GM23338 (cell line): Measurements from ENCODE around the gene MIER1. TPM values are rescaled to one million over a fixed set of nuclear protein-coding genes. Genes with fewer than 3 reads are reported as not detected.

ENCODE experiments used
- CREB1 ChIP-seq: fragments of 250-450 bp; sonication (Bioruptor Pico); IDR thresholded peaks from 2 replicates; pipeline ENCODE4 v1.5.0; 2020; ENCODE audit warnings: low read depth, mild to moderate bottlenecking, moderate library complexity
- EZH2phosphoT487 ChIP-seq: fragments of 200-600 bp; sonication (generic); IDR thresholded peaks from one replicate; pipeline ENCODE4 v1.8.1; 2018; ENCODE audit warnings: antibody characterized with exemption; ENCODE audit not compliant: unreplicated experiment
- REST ChIP-seq: IDR thresholded peaks from one replicate; pipeline ENCODE4 v1.6.1; 2018; ENCODE audit warnings: antibody characterized with exemption; ENCODE audit not compliant: unreplicated experiment
- ZNF114 ChIP-seq: fragments of 250-450 bp; sonication (Bioruptor Pico); IDR thresholded peaks from 2 replicates; pipeline ENCODE4 v1.5.0; 2020; ENCODE audit warnings: mild to moderate bottlenecking, moderate library complexity
- ZNF462 ChIP-seq: fragments of 250-450 bp; sonication (Bioruptor Pico); IDR thresholded peaks from 2 replicates; pipeline ENCODE4 v1.5.0; 2020; ENCODE audit warnings: mild to moderate bottlenecking, moderate library complexity
- polyA plus RNA-seq: library from polyadenylated mRNA; unstranded; fragments of >200 nt; fragmentation: Nextera tagmentation; extraction: Ambion mirVana; gene quantifications from 2 replicates; pipeline ENCODE4 v1.2.1, GENCODE V29; 2016
- total RNA-seq: library from RNA; depleted of rRNA; stranded (reverse); fragments of >200 nt; shearing (Covaris generic); gene quantifications from 2 replicates; pipeline ENCODE4 v1.2.3, GENCODE V29; 2014; rRNA removed

MIER1 gene
- total and polyA plus RNA-seq, 2 experiments from 2014 or later, result 38.2 to 72.8 TPM

- TF ChIP-seq ZNF462 (CRISPR knock-in tag), result no peak
- TF ChIP-seq CREB1 (CRISPR knock-in tag), result no peak
- no peak for TF ChIP-seq ZNF114
- TF ChIP-seq REST, result no peak
- no peak for TF ChIP-seq EZH2phosphoT487
These were observed 107.1 kb downstream of the MIER1 start (continued) for GRCh38 chr1:67031859-67032247.

Other genes with a start within 250 kb of the MIER1 start
- gene DYNLT5, start 172.5 kb upstream of the MIER1 start, total RNA-seq, result 2.6 and 2.8 TPM in 2 replicates
- gene DYNLT5, start 172.5 kb upstream of the MIER1 start, polyA plus RNA-seq, result 0.95 and 1.3 TPM in 2 replicates
- not detected in 2 replicates for gene INSL5, start 123.7 kb upstream of the MIER1 start, total RNA-seq
- gene INSL5, start 123.7 kb upstream of the MIER1 start, polyA plus RNA-seq, result not detected in 2 replicates
- gene DNAI4, start 134 bp upstream of the MIER1 start, total RNA-seq, result 0.90 and 5.3 TPM in 2 replicates
- 1.3 and 3.8 TPM in 2 replicates for gene DNAI4, start 134 bp upstream of the MIER1 start, polyA plus RNA-seq
- 2.8 and 3.0 TPM in 2 replicates for gene SLC35D1, start 129.2 kb downstream of the MIER1 start, total RNA-seq
- gene SLC35D1, start 129.2 kb downstream of the MIER1 start, polyA plus RNA-seq, result 0.68 and 0.82 TPM in 2 replicates
- gene C1orf141, start 210.0 kb downstream of the MIER1 start, total RNA-seq, result not detected in 2 replicates
- gene C1orf141, start 210.0 kb downstream of the MIER1 start, polyA plus RNA-seq, result not detected in 2 replicates
- not detected in 2 replicates for gene IL23R, start 241.5 kb downstream of the MIER1 start, total RNA-seq
- not detected in 2 replicates for gene IL23R, start 241.5 kb downstream of the MIER1 start, polyA plus RNA-seq